GM04504 (cell line): ENCODE results near the gene RSU1.
A peak's percentile ranks its signal among the peaks of the same experiment; 100 is the strongest.
"Not testable (repeated sequence)": the region's sequence is repeated elsewhere in the genome, so short reads cannot be mapped to it uniquely, and the experiment has no call there.

Source experiments
- DNase-seq: peaks from one replicate; pipeline ENCODE4 v3.0.0-alpha.2; 2012; ENCODE audit warnings: low read depth

RSU1 gene

GRCh38 chr10:16817125-16818019 lies at the start of gene RSU1:
RSU1 (minus strand) TSS chr10:16817424; CDS start chr10:16817081, 343 bp downstream.
- peak; percentile 100 for DNase-seq

- DNase-seq, result no peak
Measured at GRCh38 chr10:16866541-16867275, 49.5 kb upstream of the RSU1 start.

GRCh38 chr10:16865766-16866165 lies 48.5 kb upstream of the RSU1 start:
- DNase-seq, result no peak

- DNase-seq, result no peak
Measured at GRCh38 chr10:16863766-16864165, 46.5 kb upstream of the RSU1 start.

- no peak for DNase-seq
Measured at GRCh38 chr10:16857419-16857818, 40.2 kb upstream of the RSU1 start.

GRCh38 chr10:16856567-16856966 lies 39.3 kb upstream of the RSU1 start:
- DNase-seq, result no peak

GRCh38 chr10:16856092-16856491 lies 38.9 kb upstream of the RSU1 start:
- no peak for DNase-seq

GRCh38 chr10:16854623-16855022 lies 37.4 kb upstream of the RSU1 start:
- DNase-seq, result no peak

GRCh38 chr10:16853809-16854208 lies 36.6 kb upstream of the RSU1 start:
- DNase-seq, result no peak

GRCh38 chr10:16853201-16853600 lies 36.0 kb upstream of the RSU1 start:
- no peak for DNase-seq

- DNase-seq, result no peak
Measured at GRCh38 chr10:16852624-16853023, 35.4 kb upstream of the RSU1 start.

- no peak for DNase-seq
Measured at GRCh38 chr10:16848562-16849154, 31.4 kb upstream of the RSU1 start.

- DNase-seq, result no peak
Measured at GRCh38 chr10:16847644-16848043, 30.4 kb upstream of the RSU1 start.

- DNase-seq, result no peak
Measured at GRCh38 chr10:16845248-16845647, 28.0 kb upstream of the RSU1 start.

- peak; percentile 74 for DNase-seq
Measured at GRCh38 chr10:16843252-16843870, 26.1 kb upstream of the RSU1 start.

- no peak for DNase-seq
Measured at GRCh38 chr10:16835228-16835627, 18.0 kb upstream of the RSU1 start.

GRCh38 chr10:16832351-16833080 lies 15.3 kb upstream of the RSU1 start:
- DNase-seq, result peak; percentile 96

GRCh38 chr10:16828701-16829175 lies 11.5 kb upstream of the RSU1 start:
- DNase-seq, result peak; percentile 82

- DNase-seq, result peak; percentile 74
Measured at GRCh38 chr10:16828114-16828568, 10.9 kb upstream of the RSU1 start.

- not testable (repeated sequence) for DNase-seq
Measured at GRCh38 chr10:16827474-16827873, 10.2 kb upstream of the RSU1 start.

GRCh38 chr10:16822726-16823360 lies 5.6 kb upstream of the RSU1 start:
- no peak for DNase-seq
